HFF-Myc (cell line): ENCODE measurements around the gene SYNDIG1.

Experiments
- DNase-seq: peaks from one replicate; pipeline ENCODE4 v3.0.0-alpha.2; 2011; ENCODE audit warnings: low read depth; ENCODE audit errors: extremely low read depth
- H3K4me3 ChIP-seq: replicated peaks from 2 replicates; pipeline ENCODE4 v1.5.1; 2011; ENCODE audit warnings: low read depth, mild to moderate bottlenecking, control low read depth, low read length
- TF ChIP-seq, protein P1 (sequence below): IDR thresholded peaks from 2 replicates; pipeline ENCODE4 v1.5.1; 2012; ENCODE audit warnings: mild to moderate bottlenecking, low read depth, low read length, control low read depth; ENCODE audit errors: missing control alignments

The SYNDIG1 gene

DNA sequence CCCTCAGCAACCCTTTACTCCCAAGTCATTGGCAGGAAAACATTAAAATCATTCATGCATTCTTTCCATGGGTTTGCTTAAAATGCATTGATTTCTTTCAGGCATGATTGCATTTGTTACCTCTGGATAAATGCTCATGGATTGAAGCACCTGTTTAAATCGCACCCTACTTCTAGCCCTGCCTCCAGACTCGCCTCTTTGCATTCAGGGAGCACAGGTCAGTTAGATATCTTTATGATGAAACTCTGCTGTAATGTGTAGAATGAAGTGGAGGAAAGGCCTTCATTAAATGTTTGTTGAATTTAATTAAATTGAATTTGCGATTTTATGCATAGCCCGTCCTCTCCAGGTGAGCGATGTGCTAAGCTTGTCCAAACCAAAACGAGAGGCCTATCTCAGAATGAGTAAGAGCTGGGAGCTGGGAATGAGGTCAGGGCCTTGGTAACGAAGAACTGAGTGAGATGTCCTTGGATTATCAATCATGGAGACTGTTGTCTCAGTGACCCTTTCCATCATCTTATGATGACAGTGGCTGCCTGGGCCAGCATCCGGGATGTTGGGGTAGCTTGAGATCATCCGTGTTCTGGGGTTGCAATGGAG lies 210.1 kb downstream of the SYNDIG1 start:
- H3K4me3 ChIP-seq, result no peak overlapping the region
- DNase-seq, result no peak
- TF ChIP-seq, protein P1, sequence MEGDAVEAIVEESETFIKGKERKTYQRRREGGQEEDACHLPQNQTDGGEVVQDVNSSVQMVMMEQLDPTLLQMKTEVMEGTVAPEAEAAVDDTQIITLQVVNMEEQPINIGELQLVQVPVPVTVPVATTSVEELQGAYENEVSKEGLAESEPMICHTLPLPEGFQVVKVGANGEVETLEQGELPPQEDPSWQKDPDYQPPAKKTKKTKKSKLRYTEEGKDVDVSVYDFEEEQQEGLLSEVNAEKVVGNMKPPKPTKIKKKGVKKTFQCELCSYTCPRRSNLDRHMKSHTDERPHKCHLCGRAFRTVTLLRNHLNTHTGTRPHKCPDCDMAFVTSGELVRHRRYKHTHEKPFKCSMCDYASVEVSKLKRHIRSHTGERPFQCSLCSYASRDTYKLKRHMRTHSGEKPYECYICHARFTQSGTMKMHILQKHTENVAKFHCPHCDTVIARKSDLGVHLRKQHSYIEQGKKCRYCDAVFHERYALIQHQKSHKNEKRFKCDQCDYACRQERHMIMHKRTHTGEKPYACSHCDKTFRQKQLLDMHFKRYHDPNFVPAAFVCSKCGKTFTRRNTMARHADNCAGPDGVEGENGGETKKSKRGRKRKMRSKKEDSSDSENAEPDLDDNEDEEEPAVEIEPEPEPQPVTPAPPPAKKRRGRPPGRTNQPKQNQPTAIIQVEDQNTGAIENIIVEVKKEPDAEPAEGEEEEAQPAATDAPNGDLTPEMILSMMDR, result no peak

DNA sequence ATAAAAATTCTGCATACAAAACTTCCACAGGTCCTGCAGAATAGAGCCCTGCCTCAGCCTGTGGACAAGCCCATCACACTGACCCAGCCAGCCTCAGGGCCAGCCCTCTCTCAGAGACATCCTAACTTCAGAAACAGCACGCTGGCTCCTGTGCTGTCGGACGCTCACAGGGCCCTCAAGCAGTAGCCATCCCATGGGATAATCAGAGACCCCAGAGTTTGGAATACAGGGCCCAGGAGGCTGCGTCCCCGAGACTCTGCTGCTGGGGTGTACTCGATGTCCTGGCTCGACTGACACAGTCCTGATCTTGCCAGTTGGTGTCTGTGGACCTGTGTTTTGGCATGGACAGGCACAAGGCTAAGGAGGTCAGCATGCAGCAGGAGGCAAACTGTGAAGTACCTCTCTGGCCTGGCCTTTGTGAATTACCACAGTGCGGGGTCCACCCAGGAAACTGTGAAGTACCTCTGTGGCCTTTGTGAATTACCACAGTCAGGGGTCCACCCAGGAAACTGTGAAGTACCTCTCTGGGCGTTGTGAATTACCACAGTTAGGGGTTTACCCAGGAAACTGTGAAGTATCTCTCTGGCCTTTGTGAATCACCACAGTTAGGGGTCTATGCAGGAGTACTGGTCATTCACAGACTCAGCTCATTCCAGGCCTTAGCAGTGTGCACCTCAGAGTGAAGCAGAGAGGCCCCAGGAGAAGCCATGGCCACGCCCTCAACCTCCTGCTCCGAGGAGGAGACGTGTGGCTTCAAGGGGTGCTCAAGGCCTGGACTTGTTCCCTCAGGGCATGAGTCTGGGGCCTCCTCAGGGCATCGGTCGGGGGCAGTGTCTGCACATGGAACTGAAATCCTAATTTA lies 212.4 kb downstream of the SYNDIG1 start:
- H3K4me3 ChIP-seq, result no peak overlapping the region
- TF ChIP-seq, protein P1, result no peak
- DNase-seq, result no peak

DNA sequence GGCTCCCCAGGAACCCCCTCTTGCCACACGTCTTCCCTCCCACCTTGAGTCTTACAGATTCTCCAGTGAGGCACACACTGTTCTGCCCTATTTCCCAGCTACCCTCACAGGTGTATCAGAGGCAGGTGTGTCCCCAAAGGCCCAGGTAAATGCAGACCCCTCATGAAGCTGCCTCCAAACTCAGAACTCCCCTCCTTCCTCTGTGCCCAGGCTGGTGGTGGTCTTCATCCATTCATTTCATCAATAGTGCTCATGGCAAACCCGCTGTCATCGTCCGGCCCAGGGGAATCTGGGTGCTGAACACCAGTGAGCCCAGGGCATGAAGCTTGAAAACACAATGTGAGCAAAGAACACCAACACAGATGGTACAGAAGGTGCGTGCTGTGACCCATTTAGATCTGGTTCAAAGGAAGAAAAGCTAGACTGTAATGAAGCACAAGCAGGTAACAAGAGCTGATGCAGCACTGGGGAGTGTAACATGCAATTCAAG lies 213.1 kb downstream of the SYNDIG1 start:
- H3K4me3 ChIP-seq, result no peak overlapping the region
- no peak for DNase-seq
- TF ChIP-seq, protein P1, result no peak

DNA sequence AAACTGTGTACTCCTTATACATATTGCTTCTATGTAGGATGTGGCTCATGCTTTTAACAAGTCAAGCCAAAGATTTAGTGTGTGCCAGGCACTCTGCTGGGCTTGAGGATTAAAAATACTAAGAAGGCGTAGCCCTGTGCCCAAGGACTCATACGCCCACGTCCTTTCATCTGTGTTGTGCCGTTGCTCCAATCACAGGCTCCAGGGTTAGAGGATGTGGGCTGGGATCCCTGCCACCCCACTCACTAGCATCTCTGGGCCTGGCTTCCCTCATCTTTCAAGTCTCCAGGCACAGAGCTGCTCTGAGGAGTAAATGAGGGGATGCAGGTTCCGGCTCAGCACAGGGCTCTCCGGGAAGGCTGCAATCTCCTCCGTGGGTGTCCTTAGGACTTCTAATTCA lies 214.2 kb downstream of the SYNDIG1 start:
- DNase-seq, result no peak
- H3K4me3 ChIP-seq, result no peak overlapping the region
- TF ChIP-seq, protein P1, result no peak

DNA sequence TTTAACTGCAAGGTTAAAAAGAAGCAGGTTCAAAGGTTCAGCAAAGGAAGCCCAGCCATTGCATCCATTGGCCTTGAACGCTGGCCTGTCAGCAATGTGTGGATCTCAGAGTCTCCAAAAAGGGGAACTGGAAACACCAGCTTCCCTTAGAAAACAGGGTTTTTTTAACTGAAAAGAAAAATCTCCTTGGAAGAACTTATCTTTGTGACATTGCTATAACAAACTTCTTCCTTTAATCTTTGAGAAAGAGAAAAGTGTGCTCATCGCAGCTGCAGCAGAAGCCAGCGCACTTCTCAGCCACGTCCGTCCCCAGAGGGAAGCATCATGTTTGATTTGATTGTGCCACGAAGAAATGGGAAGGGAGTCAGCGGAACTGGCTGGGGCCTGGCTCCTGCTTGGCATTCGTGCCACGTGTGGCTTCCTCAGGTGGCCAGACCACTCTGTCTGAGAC lies 215.0 kb downstream of the SYNDIG1 start:
- DNase-seq, result no peak
- H3K4me3 ChIP-seq, result no peak overlapping the region
- TF ChIP-seq, protein P1, result no peak

DNA sequence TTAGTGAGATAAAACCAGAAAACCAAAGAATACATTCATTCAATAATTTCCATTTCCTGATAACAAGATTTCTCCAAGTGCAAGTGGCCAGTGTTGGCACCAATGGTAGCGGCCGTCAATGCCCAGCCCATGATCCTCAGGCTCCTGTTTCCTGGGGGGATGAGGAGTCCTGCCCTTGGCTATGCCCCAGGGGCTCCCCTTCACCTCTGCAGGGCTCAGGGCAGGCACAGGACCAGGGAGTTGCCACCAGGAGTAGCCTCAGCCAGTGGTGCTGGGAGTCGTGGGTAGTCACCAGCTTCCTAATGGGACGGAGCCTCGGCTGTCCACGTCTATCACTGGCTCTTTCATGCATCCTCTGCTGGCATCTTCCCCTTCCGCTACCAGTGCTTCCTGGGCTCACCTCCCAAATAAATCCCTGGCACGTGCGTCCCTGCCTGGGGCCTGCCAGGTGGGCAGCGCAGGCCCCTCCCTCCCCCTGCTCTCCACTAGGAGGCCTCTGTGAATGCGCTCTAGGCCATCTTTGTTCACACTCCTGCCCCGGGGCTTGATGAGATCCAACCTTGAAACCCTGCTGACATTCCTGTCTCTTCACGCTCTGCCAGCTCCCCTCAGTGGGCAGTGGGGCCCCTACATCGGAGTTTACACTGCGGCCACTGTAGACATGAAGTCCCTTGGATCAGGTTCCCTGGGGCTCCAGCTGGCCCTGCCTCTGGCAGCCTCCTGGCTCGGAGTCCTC lies 215.7 kb downstream of the SYNDIG1 start:
- no peak for DNase-seq
- TF ChIP-seq, protein P1, result no peak
- no peak overlapping the region for H3K4me3 ChIP-seq
